ENCODE results near the gene HEBP1. TPM values are rescaled to one million over a fixed set of nuclear protein-coding genes. Genes with fewer than 3 reads are reported as not detected.

Gene HEBP1
- total RNA-seq, 4 donors from 2014 or later, result 44.5 to 78.0 (median 49.0) TPM

- no peak for ATAC-seq (ENCODE audit: low FRiP score)
- DNase-seq (ENCODE audit: low spot score), result no peak
- TF ChIP-seq CTCF (IDR thresholded peaks at IDR 0.05), result no peak
Measured at GRCh38 chr12:12983420-12984035, 16.5 kb downstream of the HEBP1 start.

- no peak for ATAC-seq (ENCODE audit: low FRiP score)
- no peak for TF ChIP-seq CTCF (IDR thresholded peaks at IDR 0.05)
- DNase-seq (ENCODE audit: low spot score), result no peak
Measured at GRCh38 chr12:12982331-12982730, 17.7 kb downstream of the HEBP1 start.

DNA sequence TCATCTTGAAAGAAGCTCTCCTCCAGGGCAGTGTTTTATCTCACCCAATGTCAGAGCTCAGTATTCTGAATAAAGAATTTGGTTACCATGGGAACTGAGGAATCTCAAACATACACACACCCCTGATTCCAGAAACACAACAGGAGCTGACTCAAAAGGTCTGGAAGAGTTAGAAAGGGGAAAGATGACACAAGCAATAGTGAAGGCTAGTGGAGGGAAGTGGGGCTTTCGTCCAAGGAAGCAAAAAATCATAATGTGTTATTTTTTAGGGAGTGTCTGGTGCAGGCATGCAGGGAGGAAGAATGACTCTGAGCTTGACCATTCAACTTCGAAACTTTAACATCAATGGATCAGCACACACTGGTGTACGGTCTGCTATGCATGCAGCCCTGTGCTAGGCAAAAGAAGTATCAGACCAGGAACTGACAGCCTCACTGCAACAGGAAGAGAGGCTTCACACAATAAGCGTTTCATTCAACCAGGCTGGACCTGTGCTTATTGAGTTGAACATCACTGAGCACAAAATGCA, 20.3 kb downstream of the HEBP1 start:
- peak; percentile 87 for ATAC-seq (ENCODE audit: low FRiP score)

DNA sequence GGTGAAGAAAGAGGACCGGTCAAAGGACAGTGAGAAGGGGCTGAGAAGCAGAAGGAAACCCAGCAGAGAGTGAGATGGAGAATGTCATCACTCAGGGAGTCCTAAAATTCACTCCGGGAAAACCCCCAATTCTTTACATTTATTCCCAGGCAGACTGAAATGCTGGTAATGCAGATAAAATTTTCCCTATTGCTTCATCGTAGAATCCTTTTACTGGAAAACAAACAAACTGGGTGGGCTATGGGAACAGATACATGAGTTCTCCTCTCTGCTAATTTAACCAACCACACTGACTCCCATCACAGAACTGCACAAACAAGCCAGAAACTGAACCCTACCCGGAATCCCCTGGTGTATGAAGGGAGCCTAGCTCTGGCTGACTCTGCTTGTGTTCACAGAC, 20.9 kb downstream of the HEBP1 start:
- no peak for DNase-seq (ENCODE audit: low spot score)

More for the DNA sequence above, 20.3 kb downstream of the HEBP1 start:
- DNase-seq (ENCODE audit: low spot score), result no peak
- TF ChIP-seq CTCF (IDR thresholded peaks at IDR 0.05), result no peak

DNA sequence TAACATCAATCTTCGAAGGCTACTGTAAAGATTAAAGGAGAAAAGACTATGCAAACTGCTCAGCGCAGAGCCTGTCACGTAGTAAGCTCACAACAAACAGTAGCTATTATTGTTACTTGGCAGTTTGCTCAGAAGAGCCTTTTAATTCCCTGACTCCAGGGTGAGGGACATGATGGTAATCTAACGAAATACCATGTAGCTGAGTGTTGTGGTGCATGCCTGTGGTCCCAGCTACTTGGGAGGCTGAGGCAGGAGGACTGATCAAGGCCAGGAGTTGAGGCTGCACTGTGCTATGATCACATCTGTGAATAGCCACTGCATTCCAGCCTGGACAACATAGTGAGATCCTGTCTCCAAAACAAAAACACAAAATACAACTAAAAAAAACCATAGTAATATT, 22.8 kb downstream of the HEBP1 start:
- no peak for ATAC-seq (ENCODE audit: low FRiP score)
- no peak for TF ChIP-seq CTCF (IDR thresholded peaks at IDR 0.05)
- DNase-seq (ENCODE audit: low spot score), result no peak

More for the DNA sequence above, 20.9 kb downstream of the HEBP1 start:
- ATAC-seq (ENCODE audit: low FRiP score), result peak; percentile 37
- no peak for TF ChIP-seq CTCF (IDR thresholded peaks at IDR 0.05)

DNA sequence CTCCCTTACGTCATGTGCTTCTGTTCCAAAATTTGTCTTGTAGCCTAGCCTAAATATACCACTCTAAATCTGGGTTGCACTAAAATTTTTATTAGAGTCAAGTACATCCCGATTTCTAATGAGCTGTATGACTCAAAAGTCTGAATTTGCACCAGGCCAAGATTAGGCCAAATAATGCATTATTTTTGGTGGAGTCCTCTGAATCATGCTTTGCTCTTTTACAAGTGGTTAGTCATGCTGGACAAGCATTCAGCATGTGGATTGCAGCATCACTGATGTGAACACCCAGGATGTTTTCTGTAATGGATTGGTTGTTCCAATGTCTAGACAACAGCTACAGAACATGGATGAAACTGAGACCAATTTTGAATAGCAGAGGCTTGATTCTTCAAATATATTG, 23.7 kb downstream of the HEBP1 start:
- DNase-seq (ENCODE audit: low spot score) (no peak), ATAC-seq (ENCODE audit: low FRiP score) (peak; percentile 58)
- no peak for TF ChIP-seq CTCF (IDR thresholded peaks at IDR 0.05)
